Fibroblast of skin of left quadriceps (primary cell): ENCODE data around the gene ATAD3B.
"Not testable (repeated sequence)": the region's sequence is repeated elsewhere in the genome, so short reads cannot be mapped to it uniquely, and the experiment has no call there.

Experiments
- DNase-seq, 2 experiments: peaks; one replicate each; pipeline ENCODE4 v3.0.0-alpha.2; 2013; ENCODE audit warnings: low read depth in 2 of 2

The ATAD3B gene

DNA sequence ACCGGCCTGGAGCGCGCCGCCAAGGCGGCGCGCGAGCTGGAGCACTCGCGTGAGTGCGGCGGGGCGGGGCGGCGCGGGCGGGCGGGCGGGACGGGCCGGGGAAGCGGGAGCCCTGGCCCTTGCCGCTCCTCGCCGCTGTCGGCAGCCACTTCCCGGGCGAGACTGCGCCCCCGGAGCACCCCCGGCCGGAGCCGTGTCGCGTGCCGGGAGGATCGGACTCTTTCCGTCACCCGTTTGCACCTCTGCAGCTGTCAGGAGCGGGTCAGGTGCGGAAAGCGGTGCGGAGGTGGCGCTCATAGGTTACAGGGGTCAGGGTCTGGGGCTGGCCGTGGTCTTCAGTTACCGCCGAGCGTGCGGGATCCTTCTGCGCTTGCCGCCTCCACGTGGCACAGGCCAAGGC lies 40.9 kb downstream of the ATAD3B start:
- DNase-seq = not testable (repeated sequence)

DNA sequence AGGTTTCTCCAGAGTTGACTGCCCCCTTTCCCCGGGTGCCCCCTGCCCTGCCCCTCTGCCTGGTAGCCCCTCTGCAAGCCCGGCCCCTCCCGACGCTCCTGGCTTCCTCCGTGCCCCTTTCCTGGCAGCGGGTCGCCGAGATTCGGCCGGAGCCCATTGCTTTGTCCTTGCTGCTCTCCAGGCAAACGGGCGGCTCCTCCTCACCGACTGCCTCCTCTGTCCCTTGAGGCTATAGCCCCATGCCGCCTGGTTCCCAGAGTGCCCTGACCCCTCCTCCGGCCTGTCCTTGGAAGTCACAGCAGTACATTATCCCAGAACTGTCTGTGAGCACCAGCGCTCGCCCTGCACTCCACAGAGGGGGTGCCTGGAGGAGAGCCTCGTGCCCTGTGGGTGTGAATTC lies 42.1 kb downstream of the ATAD3B start:
- DNase-seq = not testable (repeated sequence)

DNA sequence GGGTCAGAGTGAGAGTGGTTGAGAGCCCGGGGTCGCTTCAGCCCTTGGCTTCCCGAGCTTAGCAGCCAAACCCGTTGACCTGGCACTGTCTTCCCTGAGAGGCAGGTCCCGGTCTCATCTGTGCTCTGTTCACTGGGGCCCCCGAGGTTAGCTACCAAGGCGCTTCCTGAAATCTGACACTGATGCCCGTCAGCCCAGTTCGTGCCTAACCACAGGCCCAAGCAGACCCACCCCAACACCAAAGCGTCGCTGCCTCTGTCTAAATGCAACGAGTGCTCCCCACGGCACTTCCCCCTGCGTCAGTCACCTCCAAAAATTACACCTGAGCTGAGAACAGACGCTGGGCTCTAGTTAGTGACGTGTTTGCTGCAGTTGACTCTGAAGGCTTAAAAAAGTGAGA lies 42.8 kb downstream of the ATAD3B start:
- DNase-seq = not testable (repeated sequence)

DNA sequence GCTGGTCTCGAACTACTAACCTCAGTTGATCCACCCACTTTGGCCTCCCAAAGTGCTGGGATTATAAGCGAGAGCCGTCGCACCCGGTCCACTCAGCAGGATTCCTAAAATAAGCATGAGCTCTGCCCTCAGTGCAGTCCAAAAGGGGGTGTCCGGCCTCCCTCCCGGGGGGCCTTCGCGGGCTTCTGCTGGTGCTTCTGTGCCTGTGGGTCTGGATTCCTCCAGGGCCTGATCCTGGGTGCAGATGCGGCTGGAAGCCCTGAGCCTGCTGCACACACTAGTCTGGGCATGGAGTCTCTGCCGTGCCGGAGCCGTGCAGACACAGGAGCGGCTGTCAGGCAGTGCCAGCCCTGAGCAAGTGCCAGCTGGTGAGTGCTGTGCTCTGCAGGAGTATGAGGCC lies 45.4 kb downstream of the ATAD3B start:
- DNase-seq = not testable (repeated sequence)

DNA sequence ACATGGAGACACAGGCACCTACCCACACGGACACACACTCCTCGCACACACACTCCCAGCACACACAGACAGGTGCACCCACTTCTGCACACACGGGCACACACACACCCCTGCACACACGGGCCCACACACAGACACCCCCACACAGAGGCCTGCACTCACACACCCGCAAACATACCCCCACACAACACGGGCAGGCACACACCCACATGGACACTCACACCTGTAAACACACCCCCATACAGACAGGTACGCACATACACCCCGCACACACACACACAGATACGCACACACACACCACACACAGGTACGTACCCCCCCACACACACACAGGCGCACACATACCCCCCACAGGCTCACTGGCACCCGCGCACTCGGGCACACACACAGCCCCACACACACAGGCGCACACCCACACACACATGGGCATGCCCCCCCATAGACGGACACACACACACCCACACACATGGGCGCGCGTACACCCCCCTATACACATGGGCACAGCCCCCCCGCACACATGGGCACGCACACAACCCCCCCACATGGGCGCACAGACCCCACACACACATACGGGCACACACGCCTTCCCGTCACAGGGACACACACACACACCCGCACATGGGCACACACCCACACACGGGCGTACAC lies 46.5 kb downstream of the ATAD3B start:
- DNase-seq = no peak

DNA sequence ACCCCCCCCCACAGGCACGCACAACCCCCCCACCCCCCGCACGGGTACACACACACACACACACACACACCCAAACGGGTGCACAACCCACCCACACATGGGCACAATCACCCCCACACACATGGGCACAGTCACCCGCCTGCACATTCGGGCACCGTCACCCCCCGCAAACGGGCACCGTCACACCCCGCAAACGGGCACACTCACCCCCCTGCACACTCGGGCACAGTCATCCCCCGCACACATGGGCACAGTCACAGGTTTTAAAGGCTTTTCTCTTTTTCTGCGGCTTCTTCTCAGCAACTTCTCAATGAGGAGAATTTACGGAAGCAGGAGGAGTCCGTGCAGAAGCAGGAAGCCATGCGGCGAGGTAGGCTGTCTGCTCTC lies 47.0 kb downstream of the ATAD3B start:
- not testable (repeated sequence) for DNase-seq

DNA sequence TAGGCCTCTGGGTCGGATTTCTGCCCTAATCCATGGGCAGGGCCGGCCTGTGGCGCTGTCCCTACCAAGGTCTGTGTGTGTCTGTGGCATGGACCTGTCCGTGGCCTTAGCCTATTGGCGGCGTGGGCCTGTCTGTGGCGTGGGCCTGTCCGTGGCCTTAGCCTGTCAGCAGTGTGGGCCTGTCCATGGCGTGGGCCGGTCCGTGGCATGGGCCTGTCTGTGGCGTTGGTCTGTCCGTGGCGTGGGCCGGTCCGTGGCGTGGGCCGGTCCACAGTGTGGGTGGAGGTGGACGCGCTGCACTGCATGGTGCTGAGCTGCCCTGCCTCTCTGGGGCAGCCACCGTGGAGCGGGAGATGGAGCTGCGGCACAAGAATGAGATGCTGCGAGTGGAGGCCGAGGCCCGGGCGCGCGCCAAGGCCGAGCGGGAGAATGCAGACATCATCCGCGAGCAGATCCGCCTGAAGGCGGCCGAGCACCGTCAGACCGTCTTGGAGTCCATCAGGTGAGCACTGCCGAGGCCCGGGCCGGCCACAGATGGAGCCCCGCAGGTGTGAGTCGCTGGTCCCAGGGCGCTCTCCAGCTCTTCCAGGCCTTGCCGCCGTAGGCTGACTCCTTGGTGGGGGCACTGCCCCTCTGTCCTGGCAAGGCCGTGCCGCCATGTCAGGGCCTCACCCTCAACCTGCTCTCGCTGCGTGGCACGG lies 48.4 kb downstream of the ATAD3B start:
- DNase-seq = not testable (repeated sequence)

DNA sequence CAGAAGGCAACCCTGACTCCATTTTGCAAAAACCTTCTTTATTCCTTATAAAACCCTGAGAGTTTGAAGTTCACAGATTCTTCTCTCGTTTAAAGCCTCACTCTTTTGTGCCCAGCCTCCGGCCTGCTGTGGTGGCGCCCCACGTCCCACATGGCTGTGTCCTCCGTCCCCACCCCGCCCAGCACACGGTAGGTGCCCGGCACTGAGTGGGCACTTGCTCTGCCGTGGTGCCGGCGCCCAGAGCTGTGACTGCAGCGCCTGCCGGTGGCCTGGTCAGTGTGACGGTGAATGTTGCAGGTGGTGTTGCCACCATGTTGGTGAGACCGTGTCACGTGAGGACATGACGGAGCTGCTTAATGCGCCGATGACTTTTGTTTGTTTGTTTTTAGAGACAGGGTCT lies 49.8 kb downstream of the ATAD3B start:
- DNase-seq = no peak

DNA sequence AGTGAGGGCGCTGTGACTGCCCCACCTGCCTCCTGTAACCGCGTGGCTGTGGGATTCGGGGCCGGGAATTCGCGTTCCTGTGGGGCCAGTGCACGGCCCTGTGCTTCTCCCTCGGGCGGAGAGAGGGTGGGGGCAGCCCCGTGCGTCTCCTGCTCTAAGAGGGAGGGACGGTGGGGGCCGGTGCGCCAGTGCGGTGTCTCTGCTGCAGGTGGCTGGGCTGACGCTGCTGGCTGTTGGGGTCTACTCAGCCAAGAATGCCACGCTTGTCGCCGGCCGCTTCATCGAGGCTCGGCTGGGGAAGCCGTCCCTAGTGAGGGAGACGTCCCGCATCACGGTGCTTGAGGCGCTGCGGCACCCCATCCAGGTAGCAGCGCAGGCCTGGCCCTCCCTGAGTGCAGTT lies 51.0 kb downstream of the ATAD3B start:
- DNase-seq = not testable (repeated sequence)

DNA sequence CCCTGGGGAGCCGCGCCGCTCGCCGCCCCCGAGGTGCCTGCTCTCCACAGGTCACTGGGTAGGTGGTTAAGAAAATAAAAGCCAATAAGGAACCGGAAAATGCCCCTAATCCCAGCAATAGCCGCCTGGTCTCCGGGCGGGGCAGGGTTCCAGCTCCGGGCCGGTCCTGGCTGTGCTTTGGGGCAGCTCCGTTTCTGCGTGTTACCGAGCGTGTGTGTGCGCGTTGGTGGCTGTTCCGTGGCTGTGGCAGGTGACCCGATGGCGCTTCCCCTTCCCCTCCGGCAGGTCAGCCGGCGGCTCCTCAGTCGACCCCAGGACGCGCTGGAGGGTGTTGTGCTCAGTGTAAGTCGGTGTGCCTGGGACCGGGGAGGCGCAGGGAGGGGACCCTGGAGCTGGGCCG lies 51.7 kb downstream of the ATAD3B start:
- DNase-seq = not testable (repeated sequence)

DNA sequence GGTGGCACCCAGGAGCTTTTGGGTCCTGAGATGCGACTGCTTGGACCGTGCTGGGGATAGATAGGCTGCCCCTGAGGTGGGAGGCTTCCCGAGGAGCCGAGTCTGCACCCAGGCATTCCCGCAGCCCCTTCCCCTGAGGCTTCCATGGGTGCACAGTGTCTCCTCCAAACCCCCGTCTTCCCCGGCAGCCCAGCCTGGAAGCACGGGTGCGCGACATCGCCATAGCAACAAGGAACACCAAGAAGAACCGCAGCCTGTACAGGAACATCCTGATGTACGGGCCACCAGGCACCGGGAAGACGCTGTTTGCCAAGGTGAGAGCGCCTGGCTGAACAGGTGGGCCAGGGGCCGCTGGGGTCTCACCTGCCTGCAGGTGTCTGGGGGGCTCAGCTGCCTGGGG lies 52.1 kb downstream of the ATAD3B start:
- not testable (repeated sequence) for DNase-seq

DNA sequence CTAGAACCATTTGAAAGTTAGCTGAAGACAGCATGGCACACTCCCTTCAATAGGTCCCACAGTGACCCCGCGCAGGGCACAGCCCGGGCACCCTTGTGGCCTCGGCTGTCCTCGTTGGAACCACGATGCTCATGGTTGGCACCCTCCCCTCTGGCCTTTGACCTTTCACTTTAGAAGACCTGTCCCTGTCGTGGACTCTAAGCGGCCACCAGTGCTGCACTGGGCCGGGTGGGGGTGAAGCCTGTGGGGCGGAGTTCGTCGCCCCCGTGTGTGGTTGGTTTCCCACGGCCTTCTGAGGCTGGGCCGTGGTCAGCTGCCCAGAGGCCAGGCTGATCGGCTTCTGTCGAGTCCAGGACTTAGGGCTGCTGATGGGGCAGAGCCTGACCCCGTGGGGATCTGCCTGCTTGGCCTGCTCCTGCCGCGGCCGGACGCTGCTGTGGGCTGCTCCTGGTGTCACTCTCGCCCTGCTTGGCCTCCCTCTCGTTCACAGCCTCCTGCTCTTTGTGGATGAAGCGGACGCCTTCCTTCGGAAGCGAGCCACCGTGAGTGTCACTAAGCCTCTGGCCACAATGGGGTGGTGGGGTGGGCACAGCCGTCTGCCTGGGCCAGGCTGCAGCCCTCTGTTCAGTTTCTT lies 53.3 kb downstream of the ATAD3B start:
- DNase-seq = not testable (repeated sequence)

DNA sequence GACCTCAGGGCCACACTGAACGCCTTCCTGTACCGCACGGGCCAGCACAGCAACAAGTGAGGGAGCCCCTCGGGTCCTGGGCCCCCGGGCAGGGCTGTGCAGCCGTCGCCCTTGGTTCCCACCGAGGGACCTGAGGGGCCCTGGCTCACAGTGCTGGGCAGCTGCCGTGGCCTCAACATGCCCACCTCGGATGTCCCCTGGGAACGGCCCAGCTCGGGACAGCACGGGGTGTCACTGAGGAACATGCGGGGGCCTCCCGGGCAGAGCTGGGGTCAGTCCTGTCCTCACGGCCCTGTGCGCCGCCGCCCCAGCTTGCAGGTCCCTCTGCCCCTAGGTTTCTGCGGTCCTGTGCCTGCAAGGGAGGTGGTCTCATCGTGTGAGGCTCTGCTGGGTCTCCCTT lies 54.9 kb downstream of the ATAD3B start:
- not testable (repeated sequence) for DNase-seq

DNA sequence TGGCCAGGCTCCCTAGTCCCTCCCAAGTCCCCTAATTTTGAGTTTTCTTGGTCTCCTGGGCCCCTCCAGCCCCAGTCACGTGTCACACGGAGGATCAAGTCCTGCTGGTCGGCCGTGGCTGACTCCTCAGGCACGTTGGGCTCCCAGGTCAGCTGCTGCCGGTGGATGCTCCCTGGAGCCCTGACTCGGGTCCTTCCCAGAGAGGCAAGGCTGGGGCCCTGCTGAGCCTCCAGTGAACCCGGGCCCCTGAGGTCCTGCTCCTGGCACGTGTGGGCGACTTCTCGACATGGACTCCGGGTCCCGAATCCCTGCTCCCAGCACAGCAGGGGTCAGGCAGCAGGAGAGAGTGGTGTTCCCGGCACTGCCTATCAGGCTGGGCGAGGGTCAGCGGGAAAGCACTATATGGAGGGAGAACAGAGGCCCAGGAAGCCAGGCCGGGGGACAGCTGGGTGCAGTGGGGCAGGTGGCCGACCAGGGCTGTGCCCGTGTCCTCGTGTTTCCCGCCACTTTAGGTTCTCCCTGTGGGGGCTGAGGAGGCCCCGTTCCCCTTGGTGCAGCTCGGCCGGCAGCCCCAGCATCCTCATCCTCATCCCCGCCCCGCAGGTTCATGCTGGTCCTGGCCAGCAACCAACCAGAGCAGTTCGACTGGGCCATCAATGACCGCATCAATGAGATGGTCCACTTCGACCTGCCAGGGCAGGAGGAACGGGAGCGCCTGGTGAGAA lies 55.7 kb downstream of the ATAD3B start:
- DNase-seq = no peak

DNA sequence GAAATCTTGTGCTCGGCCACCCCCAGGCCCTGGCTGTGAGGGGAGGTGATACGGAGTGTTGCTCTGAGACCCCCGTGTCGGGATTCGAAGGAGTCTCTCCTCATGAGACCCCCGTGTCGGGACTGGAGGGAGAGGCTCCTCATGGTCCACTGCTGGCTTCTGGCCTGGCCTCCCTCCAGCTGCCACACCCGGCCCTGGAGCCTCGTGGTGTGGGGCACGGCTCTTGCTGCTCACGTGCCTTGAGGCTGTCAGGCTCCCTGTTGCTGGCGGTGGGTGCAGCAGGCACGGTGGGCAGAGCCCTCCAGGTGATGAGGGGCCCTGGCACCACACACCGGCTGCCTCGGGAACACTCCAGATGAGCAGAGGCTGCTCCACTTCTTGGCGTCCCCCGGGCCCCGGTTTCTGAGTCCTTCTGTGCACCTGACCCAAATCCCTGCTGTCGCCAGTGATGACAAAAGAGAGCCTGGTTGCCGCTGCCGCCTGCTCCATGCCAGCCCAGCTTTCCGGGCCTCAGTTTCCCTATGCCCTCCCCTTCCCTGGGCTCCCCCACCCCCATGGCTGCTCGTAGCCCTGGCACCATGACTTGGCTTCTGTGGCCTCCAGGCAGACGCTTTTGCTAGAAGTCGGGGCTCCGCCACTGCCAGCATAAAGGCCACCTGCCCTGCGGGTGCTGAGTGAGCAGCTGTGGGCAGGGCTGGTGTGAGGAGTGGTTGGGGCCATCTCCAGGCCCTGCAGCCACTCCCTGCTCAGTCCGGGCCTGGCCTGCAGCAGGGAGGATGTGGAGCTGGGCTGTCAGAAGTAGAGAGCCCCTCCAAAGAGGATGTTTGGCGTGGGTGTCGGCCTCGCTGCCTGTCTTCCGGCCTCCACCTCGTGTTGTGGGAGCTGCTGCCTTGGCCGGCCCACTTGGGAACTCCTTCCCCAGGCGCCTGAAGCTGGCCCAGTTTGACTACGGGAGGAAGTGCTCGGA lies 57.0 kb downstream of the ATAD3B start:
- no peak for DNase-seq

DNA sequence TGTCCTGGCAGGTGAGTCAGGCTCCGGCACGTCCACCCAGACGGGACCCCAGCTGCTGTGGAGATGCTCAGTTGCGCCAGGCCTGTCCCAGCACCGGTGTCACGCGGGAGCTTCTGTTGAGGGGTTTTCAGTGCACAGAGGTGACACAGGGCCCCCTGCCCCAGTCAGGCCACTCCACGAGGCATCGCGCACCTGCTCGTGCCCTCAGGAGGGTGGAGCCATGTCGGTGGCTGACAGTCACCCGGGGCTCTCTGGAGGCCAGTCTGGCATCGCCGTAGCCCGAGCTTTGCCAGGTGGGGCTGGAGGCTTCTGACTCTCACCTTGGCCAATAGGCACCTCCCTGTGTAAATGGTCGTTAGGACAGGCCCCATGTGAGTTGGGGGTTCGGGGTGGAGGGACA lies 57.8 kb downstream of the ATAD3B start:
- DNase-seq = no peak

DNA sequence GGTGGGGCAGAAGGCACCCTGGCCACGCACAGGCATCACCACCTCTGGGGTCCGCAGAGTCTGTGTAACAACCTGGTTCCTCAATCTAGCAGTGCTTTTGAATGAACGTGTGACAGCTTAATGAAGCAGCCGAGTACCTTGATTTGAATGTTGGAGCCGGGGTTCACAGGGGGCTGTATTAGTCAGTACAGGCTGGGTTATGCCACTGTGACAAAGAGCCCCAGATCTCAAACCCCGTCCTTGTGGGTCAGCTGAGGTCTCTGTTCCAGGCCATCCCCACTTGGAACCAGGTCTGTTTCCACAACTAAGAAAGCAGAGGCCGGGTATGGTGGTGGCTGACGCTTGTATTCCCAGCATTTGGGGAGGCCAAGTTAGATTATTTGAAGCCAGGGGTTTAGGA lies 58.4 kb downstream of the ATAD3B start:
- DNase-seq = no peak

DNA sequence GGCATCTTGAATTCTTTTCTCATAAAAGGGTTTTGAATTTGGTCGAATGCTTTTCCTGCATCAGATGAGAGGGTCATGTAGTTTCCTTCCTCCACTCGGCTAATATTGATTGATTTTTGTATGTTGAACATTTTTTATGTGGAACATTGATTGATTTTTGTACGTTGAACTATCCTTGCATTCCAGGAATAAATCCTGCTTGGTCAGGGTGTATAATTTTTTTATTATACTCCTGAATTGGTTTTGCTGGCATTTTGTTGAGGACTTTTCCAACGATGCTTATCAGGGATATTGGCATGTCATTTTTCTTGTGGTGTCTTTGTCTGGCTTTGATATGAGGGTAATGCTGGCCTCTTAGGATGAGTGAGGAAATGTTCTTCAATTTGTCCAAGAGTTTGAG lies 60.4 kb downstream of the ATAD3B start:
- no peak for DNase-seq

DNA sequence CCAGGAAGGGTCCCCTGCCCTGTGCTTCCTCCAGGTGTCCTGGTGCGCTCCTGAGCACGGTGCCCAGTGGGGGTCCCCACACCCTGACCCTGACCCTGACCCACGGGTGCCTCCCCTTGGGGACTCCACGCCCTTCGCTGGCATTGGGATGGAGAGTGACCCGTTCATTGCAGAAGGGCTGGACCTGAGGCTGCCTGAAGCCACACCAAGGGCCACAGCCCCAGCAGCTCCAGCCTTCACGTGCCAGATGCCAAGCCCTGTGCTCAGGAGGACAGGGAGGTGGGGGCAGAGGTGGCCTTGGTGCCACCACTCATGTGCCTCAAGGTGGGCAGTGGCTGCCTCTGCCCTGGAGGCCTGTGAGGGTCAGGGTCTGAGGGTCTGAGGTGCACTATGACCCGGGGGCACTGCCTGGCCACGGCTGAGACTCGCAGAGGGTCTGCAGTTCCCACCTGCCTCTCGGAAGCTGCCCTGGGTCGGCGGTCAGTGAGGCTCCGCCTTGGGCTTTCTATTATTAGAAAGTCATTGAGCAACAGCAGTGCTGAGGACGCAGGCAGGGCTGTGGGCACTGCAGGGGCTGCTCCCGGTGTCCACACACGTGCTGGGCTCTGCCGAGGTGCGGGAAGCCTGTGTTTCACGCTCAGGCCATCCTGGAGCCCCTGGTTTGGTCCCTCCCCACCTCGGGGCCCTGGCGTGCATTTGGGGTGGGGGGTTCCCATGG lies 61.8 kb downstream of the ATAD3B start:
- DNase-seq = not testable (repeated sequence)

DNA sequence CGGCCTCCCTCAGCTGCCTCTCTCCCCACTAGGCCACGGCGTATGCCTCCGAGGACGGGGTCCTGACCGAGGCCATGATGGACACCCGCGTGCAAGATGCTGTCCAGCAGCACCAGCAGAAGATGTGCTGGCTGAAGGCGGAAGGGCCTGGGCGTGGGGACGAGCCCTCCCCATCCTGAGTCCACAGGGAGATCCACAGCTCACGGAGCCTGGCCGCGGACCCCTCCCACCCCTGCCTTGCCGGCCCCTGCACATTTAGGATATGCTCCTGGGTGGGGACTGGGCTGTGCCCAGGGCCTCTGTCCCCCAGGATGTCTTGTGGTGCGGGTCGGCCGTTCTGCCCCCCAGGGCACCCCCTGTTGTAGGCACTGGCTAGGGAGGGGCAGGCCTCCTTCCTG lies 62.3 kb downstream of the ATAD3B start:
- DNase-seq = not testable (repeated sequence)
